Kidney tubule cell (primary cell): Measurements from ENCODE around the gene SETD5.

ENCODE experiments used
- DNase-seq: peaks from one replicate; pipeline ENCODE4 v3.0.0-alpha.2; 2018; ENCODE audit warnings: low spot score

The SETD5 gene

GRCh38 chr3:9514956-9515355 lies 117.5 kb downstream of the SETD5 start:
- DNase-seq, result no peak

- DNase-seq, result no peak
Observed at GRCh38 chr3:9525078-9525477, 127.7 kb downstream of the SETD5 start.
